SK-N-SH treated with all-trans-retinoic acid at 6 μM for 48 hours (cell line): Measurements from ENCODE around the gene SMAP2.

Experiments used
- ARNTL ChIP-seq: fragments of 450-650 bp; formaldehyde crosslinking; IDR thresholded peaks from 2 replicates; pipeline ENCODE4 v1.5.0; 2020; ENCODE audit warnings: low read depth, mild to moderate bottlenecking, moderate library complexity, borderline replicate concordance
- CSDC2 ChIP-seq: fragments of 250-450 bp; sonication (Bioruptor Pico); IDR thresholded peaks from 2 replicates; pipeline ENCODE4 v1.5.0; 2020; ENCODE audit warnings: mild to moderate bottlenecking, moderate library complexity
- ISL1 ChIP-seq: fragments of 250-450 bp; sonication (Bioruptor Pico); IDR thresholded peaks from 2 replicates; pipeline ENCODE4 v2.1.2; 2022; ENCODE audit warnings: mild to moderate bottlenecking, moderate library complexity
- PATZ1 ChIP-seq: fragments of 250-450 bp; sonication (Bioruptor Pico); IDR thresholded peaks from 2 replicates; pipeline ENCODE4 v1.8.0; 2020; ENCODE audit warnings: mild to moderate bottlenecking, moderate library complexity, borderline replicate concordance
- PPARA ChIP-seq: fragments of 250-450 bp; sonication (Bioruptor Pico); IDR thresholded peaks from 2 replicates; pipeline ENCODE4 v1.5.0; 2020; ENCODE audit warnings: mild to moderate bottlenecking, borderline replicate concordance
- RARB ChIP-seq: fragments of 250-450 bp; sonication (Bioruptor Pico); IDR thresholded peaks from 2 replicates; pipeline ENCODE4 v1.8.0; 2021; ENCODE audit warnings: mild to moderate bottlenecking, moderate library complexity
- SNAI2 ChIP-seq: fragments of 250-450 bp; sonication (Bioruptor Pico); IDR thresholded peaks from 2 replicates; pipeline ENCODE4 v1.5.0; 2020; ENCODE audit warnings: mild to moderate bottlenecking, moderate library complexity
- TCF4 ChIP-seq: fragments of 250-450 bp; sonication (Bioruptor Pico); IDR thresholded peaks from 2 replicates; pipeline ENCODE4 v1.8.0; 2021; ENCODE audit warnings: mild to moderate bottlenecking, moderate library complexity, borderline replicate concordance
- TOX ChIP-seq: fragments of 250-450 bp; sonication (Bioruptor Pico); IDR thresholded peaks from 2 replicates; pipeline ENCODE4 v1.8.0; 2021; ENCODE audit warnings: mild to moderate bottlenecking, moderate library complexity, borderline replicate concordance
- ZFP3 ChIP-seq: fragments of 250-450 bp; sonication (Bioruptor Pico); IDR thresholded peaks from 2 replicates; pipeline ENCODE4 v1.5.0; 2020; ENCODE audit warnings: mild to moderate bottlenecking, moderate library complexity

GRCh38 chr1:40339420-40340323 lies 33.9 kb upstream of the SMAP2 start:
- TF ChIP-seq ISL1 (CRISPR knock-in tag), result no peak
- no peak for TF ChIP-seq PPARA (CRISPR knock-in tag)
- no peak for TF ChIP-seq ZFP3 (CRISPR knock-in tag)
- no peak for TF ChIP-seq RARB (CRISPR knock-in tag)
- no peak for TF ChIP-seq CSDC2 (CRISPR knock-in tag)
- no peak for TF ChIP-seq ARNTL
- TF ChIP-seq PATZ1 (CRISPR knock-in tag), result no peak
- TF ChIP-seq TCF4 (CRISPR knock-in tag), result no peak
- TF ChIP-seq SNAI2 (CRISPR knock-in tag), result no peak
- TF ChIP-seq TOX (CRISPR knock-in tag), result no peak
